NB4 (cell line): Measurements from ENCODE around the gene LBHD1.

ENCODE experiments used
- POLR2A ChIP-seq: IDR thresholded peaks from 2 replicates; pipeline ENCODE4 v1.6.1; 2011; ENCODE audit warnings: mild to moderate bottlenecking; ENCODE audit not compliant: insufficient read length; ENCODE audit errors: extremely low read depth
- TF ChIP-seq, protein P1 (sequence below): IDR thresholded peaks from one replicate; pipeline ENCODE4 v1.5.1; 2012; ENCODE audit warnings: low read depth, low read length

GRCh38 chr11:62694455-62695167 is 22.5 kb upstream of the LBHD1 start:
- no peak for TF ChIP-seq POLR2A
- TF ChIP-seq, protein P1, sequence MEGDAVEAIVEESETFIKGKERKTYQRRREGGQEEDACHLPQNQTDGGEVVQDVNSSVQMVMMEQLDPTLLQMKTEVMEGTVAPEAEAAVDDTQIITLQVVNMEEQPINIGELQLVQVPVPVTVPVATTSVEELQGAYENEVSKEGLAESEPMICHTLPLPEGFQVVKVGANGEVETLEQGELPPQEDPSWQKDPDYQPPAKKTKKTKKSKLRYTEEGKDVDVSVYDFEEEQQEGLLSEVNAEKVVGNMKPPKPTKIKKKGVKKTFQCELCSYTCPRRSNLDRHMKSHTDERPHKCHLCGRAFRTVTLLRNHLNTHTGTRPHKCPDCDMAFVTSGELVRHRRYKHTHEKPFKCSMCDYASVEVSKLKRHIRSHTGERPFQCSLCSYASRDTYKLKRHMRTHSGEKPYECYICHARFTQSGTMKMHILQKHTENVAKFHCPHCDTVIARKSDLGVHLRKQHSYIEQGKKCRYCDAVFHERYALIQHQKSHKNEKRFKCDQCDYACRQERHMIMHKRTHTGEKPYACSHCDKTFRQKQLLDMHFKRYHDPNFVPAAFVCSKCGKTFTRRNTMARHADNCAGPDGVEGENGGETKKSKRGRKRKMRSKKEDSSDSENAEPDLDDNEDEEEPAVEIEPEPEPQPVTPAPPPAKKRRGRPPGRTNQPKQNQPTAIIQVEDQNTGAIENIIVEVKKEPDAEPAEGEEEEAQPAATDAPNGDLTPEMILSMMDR, result peak; percentile 96
